ENCODE measurements around the gene PLS1.

DNA sequence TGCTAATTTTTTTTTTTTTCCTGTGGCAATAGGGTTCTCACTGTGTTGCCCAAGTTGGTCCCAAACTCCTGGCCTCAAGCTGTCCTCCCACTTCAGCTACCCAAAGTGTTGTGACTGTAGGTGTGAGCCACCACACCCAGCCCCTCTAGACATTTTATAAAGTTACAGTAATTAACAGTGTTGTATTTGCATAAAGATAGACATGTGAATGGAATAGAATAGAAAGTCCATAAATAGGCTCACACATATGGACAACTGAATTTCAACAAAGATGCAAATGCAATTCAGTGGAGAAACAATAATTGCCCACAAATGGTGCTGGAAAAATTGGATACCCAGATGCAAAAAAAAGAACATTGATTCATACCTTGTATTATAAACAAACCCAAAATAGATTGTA is 39.9 kb downstream of the PLS1 start:
- TF ChIP-seq, protein P1, sequence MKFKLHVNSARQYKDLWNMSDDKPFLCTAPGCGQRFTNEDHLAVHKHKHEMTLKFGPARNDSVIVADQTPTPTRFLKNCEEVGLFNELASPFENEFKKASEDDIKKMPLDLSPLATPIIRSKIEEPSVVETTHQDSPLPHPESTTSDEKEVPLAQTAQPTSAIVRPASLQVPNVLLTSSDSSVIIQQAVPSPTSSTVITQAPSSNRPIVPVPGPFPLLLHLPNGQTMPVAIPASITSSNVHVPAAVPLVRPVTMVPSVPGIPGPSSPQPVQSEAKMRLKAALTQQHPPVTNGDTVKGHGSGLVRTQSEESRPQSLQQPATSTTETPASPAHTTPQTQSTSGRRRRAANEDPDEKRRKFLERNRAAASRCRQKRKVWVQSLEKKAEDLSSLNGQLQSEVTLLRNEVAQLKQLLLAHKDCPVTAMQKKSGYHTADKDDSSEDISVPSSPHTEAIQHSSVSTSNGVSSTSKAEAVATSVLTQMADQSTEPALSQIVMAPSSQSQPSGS (IDR thresholded peaks at IDR 0.05; ENCODE audit: low read length) = no peak
- TF ChIP-seq SP1 (IDR thresholded peaks at IDR 0.05; ENCODE audit: low read depth, low read length) (no peak), SRF (IDR thresholded peaks at IDR 0.05; ENCODE audit: low read depth, low read length) (no peak)
